ENCODE results near the gene PPP1R10.

PPP1R10 gene

GRCh38 chr6:30647242-30648116 lies 30.4 kb upstream of the PPP1R10 start:
- Histone ChIP-seq H3K9me3 (ENCODE audit: insufficient read depth, low read length) (no peaks in the 10 kb centered on the region), H3K9ac (ENCODE audit: low read length) (peak overlapping the region; percentile 92), H2AFZ (ENCODE audit: low read depth, low read length) (peak overlapping the region; percentile 81), H3K27ac (ENCODE audit: low read length) (peak overlapping the region; percentile 81), H3K36me3 (replicated peaks; ENCODE audit: low read depth, low read length) (peaks cover 11% of the 10 kb centered on the region), H3K4me1 (ENCODE audit: low read length) (peaks cover 18% of the 10 kb centered on the region), H4K20me1 (ENCODE audit: insufficient read depth, low read length) (no peaks in the 10 kb centered on the region), H3K79me2 (ENCODE audit: low read length) (peaks cover 15% of the 10 kb centered on the region), H3K4me3 (ENCODE audit: low read length) (peak overlapping the region; percentile 99), H3K27me3 (ENCODE audit: low read depth, low read length) (no peaks in the 10 kb centered on the region), H3K4me2 (ENCODE audit: low read length) (peak overlapping the region; percentile 94)
- TF ChIP-seq CTCF (IDR thresholded peaks at IDR 0.05; ENCODE audit: low read depth, low read length) (no peak), EZH2phosphoT487 (IDR thresholded peaks at IDR 0.05; ENCODE audit: low read depth) (no peak)

DNA sequence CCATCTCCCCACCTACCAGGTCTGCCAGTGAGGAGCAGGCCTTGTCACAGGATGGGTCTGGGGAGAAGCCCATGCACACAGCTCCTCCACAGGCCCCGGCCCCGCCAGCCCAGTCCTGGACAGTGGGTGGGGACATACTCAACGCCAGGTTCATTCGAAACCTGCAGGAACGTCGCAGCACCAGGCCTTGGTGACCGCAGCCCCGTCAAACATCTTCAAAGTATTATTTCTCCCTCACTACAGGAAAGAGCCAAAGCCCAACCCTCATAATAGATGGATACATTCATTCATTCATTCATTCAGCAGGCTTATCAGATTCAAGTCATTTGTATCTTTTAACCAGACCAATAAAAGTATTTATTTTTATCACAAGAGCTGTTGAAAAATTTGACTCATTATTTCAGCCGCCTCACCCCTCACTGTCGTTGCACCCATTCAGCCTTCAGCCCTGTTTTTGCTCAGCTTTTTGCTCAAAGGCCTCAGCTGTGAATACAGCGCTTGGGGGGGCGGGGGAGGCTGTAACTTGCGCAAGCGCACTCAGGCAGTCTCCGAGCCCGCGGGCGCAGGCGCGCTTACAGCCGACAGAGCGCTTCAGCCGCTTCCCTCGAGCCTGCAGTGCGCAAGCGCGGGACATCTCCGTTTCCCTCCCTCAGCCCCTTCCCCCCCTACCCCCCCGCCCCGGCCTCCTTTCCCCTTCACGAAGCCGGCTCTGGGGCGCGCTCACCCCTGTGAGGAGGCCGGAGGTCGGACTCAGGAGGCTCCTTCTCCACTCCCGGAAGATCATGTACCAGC lies 29.6 kb upstream of the PPP1R10 start, which contains the start of gene C6orf136:
TSS of gene C6orf136 (plus strand) at position 684 of the 792 bp plus-strand sequence. CDS start at position 783, 99 bp downstream.
- H3K36me3 ChIP-seq (replicated peaks; ENCODE audit: low read depth, low read length), result peaks cover 6% of the 10 kb centered on the region

GRCh38 chr6:30645989-30646388 lies 28.9 kb upstream of the PPP1R10 start:
- no peaks in the 10 kb centered on the region for H3K9me3 ChIP-seq (ENCODE audit: insufficient read depth, low read length)
- no peak for TF ChIP-seq EZH2phosphoT487 (IDR thresholded peaks at IDR 0.05; ENCODE audit: low read depth)
- no peak for TF ChIP-seq CTCF (IDR thresholded peaks at IDR 0.05; ENCODE audit: low read depth, low read length)
- H3K36me3 ChIP-seq (replicated peaks; ENCODE audit: low read depth, low read length), result peaks cover 3% of the 10 kb centered on the region
- H3K4me2 ChIP-seq (ENCODE audit: low read length), result no peak overlapping the region
- no peak overlapping the region for H3K9ac ChIP-seq (ENCODE audit: low read length)
- peaks cover 15% of the 10 kb centered on the region for H3K79me2 ChIP-seq (ENCODE audit: low read length)
- H3K27ac ChIP-seq (ENCODE audit: low read length), result no peak overlapping the region
- no peaks in the 10 kb centered on the region for H4K20me1 ChIP-seq (ENCODE audit: insufficient read depth, low read length)
- H3K4me1 ChIP-seq (ENCODE audit: low read length), result peaks cover 12% of the 10 kb centered on the region
- H3K4me3 ChIP-seq (ENCODE audit: low read length), result no peak overlapping the region
- H3K27me3 ChIP-seq (ENCODE audit: low read depth, low read length), result no peaks in the 10 kb centered on the region
- no peak overlapping the region for H2AFZ ChIP-seq (ENCODE audit: low read depth, low read length)

More for the DNA sequence above, 29.6 kb upstream of the PPP1R10 start, which contains the start of gene C6orf136:
- Histone ChIP-seq H3K27ac (ENCODE audit: low read length) (peak within 1 kb of the TSS; percentile 81), H3K4me2 (ENCODE audit: low read length) (peak within 1 kb of the TSS; percentile 94), H3K79me2 (ENCODE audit: low read length) (peaks cover 15% of the 10 kb centered on the region), H3K9me3 (ENCODE audit: insufficient read depth, low read length) (no peaks in the 10 kb centered on the region), H2AFZ (ENCODE audit: low read depth, low read length) (peak within 1 kb of the TSS; percentile 81), H3K4me1 (ENCODE audit: low read length) (peaks cover 18% of the 10 kb centered on the region), H4K20me1 (ENCODE audit: insufficient read depth, low read length) (no peaks in the 10 kb centered on the region), H3K9ac (ENCODE audit: low read length) (peak within 1 kb of the TSS; percentile 92), H3K27me3 (ENCODE audit: low read depth, low read length) (no peaks in the 10 kb centered on the region), H3K4me3 (ENCODE audit: low read length) (peak within 1 kb of the TSS; percentile 99)
- TF ChIP-seq CTCF (IDR thresholded peaks at IDR 0.05; ENCODE audit: low read depth, low read length) (no peak), EZH2phosphoT487 (IDR thresholded peaks at IDR 0.05; ENCODE audit: low read depth) (no peak)

DNA sequence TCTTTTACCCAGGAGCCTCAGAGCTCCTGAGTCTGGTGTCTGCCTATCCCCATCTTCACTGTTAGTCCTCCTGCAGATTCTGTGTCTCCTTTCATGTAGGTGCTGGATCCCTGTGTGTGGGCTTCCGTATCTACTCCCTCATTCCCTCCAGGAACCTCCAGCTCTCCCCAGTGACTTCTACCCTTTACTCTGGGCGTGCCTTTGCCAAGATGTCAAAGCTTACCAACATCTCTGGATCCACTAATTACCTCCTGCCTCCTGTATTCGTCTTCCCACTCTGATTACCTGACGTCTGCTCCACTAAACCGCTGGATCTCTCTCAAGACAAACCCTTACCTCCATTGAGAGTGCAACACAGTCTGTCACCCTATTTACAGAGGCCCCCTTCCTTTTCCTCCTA lies 27.7 kb upstream of the PPP1R10 start:
- Histone ChIP-seq H4K20me1 (ENCODE audit: insufficient read depth, low read length) (no peaks in the 10 kb centered on the region), H3K4me2 (ENCODE audit: low read length) (no peak overlapping the region), H3K79me2 (ENCODE audit: low read length) (peaks cover 15% of the 10 kb centered on the region)

More for the DNA sequence above, 27.7 kb upstream of the PPP1R10 start:
- peaks cover 9% of the 10 kb centered on the region for H3K4me1 ChIP-seq (ENCODE audit: low read length)
- H2AFZ ChIP-seq (ENCODE audit: low read depth, low read length), result no peak overlapping the region
- H3K27ac ChIP-seq (ENCODE audit: low read length), result no peak overlapping the region
- H3K9me3 ChIP-seq (ENCODE audit: insufficient read depth, low read length), result no peaks in the 10 kb centered on the region
- TF ChIP-seq EZH2phosphoT487 (IDR thresholded peaks at IDR 0.05; ENCODE audit: low read depth) (no peak), CTCF (IDR thresholded peaks at IDR 0.05; ENCODE audit: low read depth, low read length) (no peak)
- H3K9ac ChIP-seq (ENCODE audit: low read length), result no peak overlapping the region
- H3K27me3 ChIP-seq (ENCODE audit: low read depth, low read length), result no peaks in the 10 kb centered on the region
- H3K36me3 ChIP-seq (replicated peaks; ENCODE audit: low read depth, low read length), result no peaks in the 10 kb centered on the region
- H3K4me3 ChIP-seq (ENCODE audit: low read length), result no peak overlapping the region

Data from OCI-LY3 (cell line).